DOHH2 (cell line): ENCODE measurements around the gene SRRD.
"Not testable (repeated sequence)": the region's sequence is repeated elsewhere in the genome, so short reads cannot be mapped to it uniquely, and the experiment has no call there.

Experiments
- H3F3A ChIP-seq: fragments of 200-600 bp; sonication (generic), shearing (Covaris generic); 2 replicates; pipeline ENCODE4 v1.6.0; 2016; ENCODE audit warnings: antibody characterized with exemption, mild to moderate bottlenecking; ENCODE audit not compliant: control insufficient read depth, insufficient read depth
- H3K27ac ChIP-seq: fragments of 200-600 bp; sonication (generic); 2 replicates; pipeline ENCODE4 v1.5.1; 2014; ENCODE audit warnings: low read depth, mild to moderate bottlenecking, low read length, moderate library complexity
- H3K27me3 ChIP-seq: fragments of 200-600 bp; sonication (generic); 2 replicates; pipeline ENCODE4 v1.6.1; 2014; ENCODE audit warnings: mild to moderate bottlenecking, low read length, mixed read lengths; ENCODE audit not compliant: control insufficient read depth
- H3K36me3 ChIP-seq: fragments of 200-600 bp; sonication (generic); 2 replicates; pipeline ENCODE4 v1.6.1; 2014; ENCODE audit warnings: mild to moderate bottlenecking, low read length, moderate library complexity, mixed read lengths; ENCODE audit not compliant: control insufficient read depth
- H3K4me1 ChIP-seq: fragments of 200-600 bp; sonication (generic); 2 replicates; pipeline ENCODE4 v1.6.1; 2014; ENCODE audit warnings: mild to moderate bottlenecking, low read length, mixed read lengths; ENCODE audit not compliant: control insufficient read depth
- H3K4me2 ChIP-seq: fragments of 200-600 bp; sonication (generic); 2 replicates; pipeline ENCODE4 v1.6.0; 2014; ENCODE audit warnings: mild to moderate bottlenecking, low read length, moderate library complexity
- H3K4me3 ChIP-seq: fragments of 200-600 bp; sonication (generic); 2 replicates; pipeline ENCODE4 v1.5.1; 2014; ENCODE audit warnings: mild to moderate bottlenecking, low read length, mixed read lengths
- H3K79me2 ChIP-seq: fragments of 200-600 bp; sonication (generic); 2 replicates; pipeline ENCODE4 v1.6.1; 2014; ENCODE audit warnings: mild to moderate bottlenecking, low read length, mixed read lengths; ENCODE audit not compliant: control insufficient read depth
- H3K9me2 ChIP-seq: fragments of 200-600 bp; sonication (generic); replicated peaks from 2 replicates; pipeline ENCODE4 v1.6.1; 2014; ENCODE audit warnings: mild to moderate bottlenecking, low read length, mixed read lengths; ENCODE audit not compliant: control insufficient read depth
- H3K9me3 ChIP-seq: fragments of 200-600 bp; sonication (generic); 2 replicates; pipeline ENCODE4 v1.6.1; 2014; ENCODE audit warnings: antibody characterized with exemption, low read length, mixed read lengths; ENCODE audit not compliant: control insufficient read depth, insufficient read depth
- H4K20me1 ChIP-seq: fragments of 200-600 bp; sonication (generic); 2 replicates; pipeline ENCODE4 v1.6.0; 2014; ENCODE audit warnings: low read depth, mild to moderate bottlenecking, antibody characterized with exemption, low read length, moderate library complexity; ENCODE audit not compliant: control insufficient read depth, insufficient read depth
- CTCF ChIP-seq: fragments of 200-600 bp; sonication (generic); IDR thresholded peaks from one replicate; pipeline ENCODE4 v1.5.1; 2014; ENCODE audit warnings: antibody characterized with exemption, mild to moderate bottlenecking, low read depth, low read length; ENCODE audit not compliant: poor library complexity, severe bottlenecking
- EZH2phosphoT487 ChIP-seq: fragments of 200-600 bp; sonication (generic); IDR thresholded peaks from 2 replicates; pipeline ENCODE4 v1.6.1; 2017; ENCODE audit warnings: borderline replicate concordance, mild to moderate bottlenecking, antibody characterized with exemption, low read length, moderate library complexity, mixed read lengths

SRRD gene

GRCh38 chr22:26437694-26438392, 45.8 kb upstream of the SRRD start:
- H3F3A ChIP-seq = no peaks in the 10 kb centered on the region
- H3K4me2 ChIP-seq = no peak overlapping the region
- peaks cover 19% of the 10 kb centered on the region for H3K36me3 ChIP-seq
- H3K79me2 ChIP-seq = peaks cover 46% of the 10 kb centered on the region
- H3K27ac ChIP-seq = no peak overlapping the region
- no peaks in the 10 kb centered on the region for H3K9me2 ChIP-seq
- no peak for TF ChIP-seq CTCF
- TF ChIP-seq EZH2phosphoT487 = no peak
- no peak overlapping the region for H3K4me3 ChIP-seq
- H3K9me3 ChIP-seq = no peaks in the 10 kb centered on the region
- no peaks in the 10 kb centered on the region for H3K27me3 ChIP-seq
- peaks cover 3% of the 10 kb centered on the region; the same call in 1 of the 2 replicates for H3K4me1 ChIP-seq
- no peaks in the 10 kb centered on the region for H4K20me1 ChIP-seq

GRCh38 chr22:26438776-26439175, 44.9 kb upstream of the SRRD start:
- H4K20me1 ChIP-seq, H3K4me2 ChIP-seq, H3K9me2 ChIP-seq, H3K4me3 ChIP-seq, H3K4me1 ChIP-seq, H3K27me3 ChIP-seq, H3F3A ChIP-seq, H3K27ac ChIP-seq, H3K9me3 ChIP-seq: not testable (repeated sequence)
- peaks cover 46% of the 10 kb centered on the region for H3K79me2 ChIP-seq
- peaks cover 16% of the 10 kb centered on the region for H3K36me3 ChIP-seq

- H3K9me2 ChIP-seq = no peaks in the 10 kb centered on the region
- H3K27ac ChIP-seq = no peak overlapping the region
- no peaks in the 10 kb centered on the region for H4K20me1 ChIP-seq
- no peaks in the 10 kb centered on the region for H3K27me3 ChIP-seq
- H3K4me1 ChIP-seq = peaks cover 3% of the 10 kb centered on the region; the same call in 1 of the 2 replicates
- peaks cover 8% of the 10 kb centered on the region for H3K36me3 ChIP-seq
- no peaks in the 10 kb centered on the region for H3K9me3 ChIP-seq
- H3K4me2 ChIP-seq = no peak overlapping the region
- H3K79me2 ChIP-seq = peaks cover 46% of the 10 kb centered on the region
- no peak for TF ChIP-seq EZH2phosphoT487
- no peak for TF ChIP-seq CTCF
- H3F3A ChIP-seq = peaks cover 3% of the 10 kb centered on the region; the same call in 1 of the 2 replicates
- H3K4me3 ChIP-seq = no peak overlapping the region
Measured at GRCh38 chr22:26439559-26439958, 44.1 kb upstream of the SRRD start.

- TF ChIP-seq CTCF = no peak
- TF ChIP-seq EZH2phosphoT487 = no peak
- H3K9me3 ChIP-seq = no peaks in the 10 kb centered on the region
- H3K9me2 ChIP-seq = no peaks in the 10 kb centered on the region
- H3F3A ChIP-seq = peaks cover 3% of the 10 kb centered on the region; the same call in 1 of the 2 replicates
- H3K36me3 ChIP-seq = peaks cover 3% of the 10 kb centered on the region; the same call in 1 of the 2 replicates
- H3K4me2 ChIP-seq = no peak overlapping the region
- H4K20me1 ChIP-seq = no peaks in the 10 kb centered on the region
- H3K4me3 ChIP-seq = no peak overlapping the region
- H3K4me1 ChIP-seq = peaks cover 3% of the 10 kb centered on the region; the same call in 1 of the 2 replicates
- peaks cover 28% of the 10 kb centered on the region for H3K79me2 ChIP-seq
- H3K27ac ChIP-seq = no peak overlapping the region
- no peaks in the 10 kb centered on the region for H3K27me3 ChIP-seq
Measured at GRCh38 chr22:26442086-26442756, 41.5 kb upstream of the SRRD start.
